RPMI7951 (cell line): ENCODE measurements around the gene GALNT10. TPM values are rescaled to one million over a fixed set of nuclear protein-coding genes. Genes with fewer than 3 reads are reported as not detected.
"Not testable (repeated sequence)": the region's sequence is repeated elsewhere in the genome, so short reads cannot be mapped to it uniquely, and the experiment has no call there.

Source experiments
- DNase-seq: peaks from one replicate; pipeline ENCODE4 v3.0.0-alpha.2; 2012; ENCODE audit warnings: low read depth
- total RNA-seq: library from RNA; depleted of rRNA; stranded (reverse); fragments of >200 nt; shearing (Covaris generic); gene quantifications from 2 replicates; pipeline ENCODE4 v1.2.3, GENCODE V29; 2014; rRNA removed

Gene GALNT10, protein sequence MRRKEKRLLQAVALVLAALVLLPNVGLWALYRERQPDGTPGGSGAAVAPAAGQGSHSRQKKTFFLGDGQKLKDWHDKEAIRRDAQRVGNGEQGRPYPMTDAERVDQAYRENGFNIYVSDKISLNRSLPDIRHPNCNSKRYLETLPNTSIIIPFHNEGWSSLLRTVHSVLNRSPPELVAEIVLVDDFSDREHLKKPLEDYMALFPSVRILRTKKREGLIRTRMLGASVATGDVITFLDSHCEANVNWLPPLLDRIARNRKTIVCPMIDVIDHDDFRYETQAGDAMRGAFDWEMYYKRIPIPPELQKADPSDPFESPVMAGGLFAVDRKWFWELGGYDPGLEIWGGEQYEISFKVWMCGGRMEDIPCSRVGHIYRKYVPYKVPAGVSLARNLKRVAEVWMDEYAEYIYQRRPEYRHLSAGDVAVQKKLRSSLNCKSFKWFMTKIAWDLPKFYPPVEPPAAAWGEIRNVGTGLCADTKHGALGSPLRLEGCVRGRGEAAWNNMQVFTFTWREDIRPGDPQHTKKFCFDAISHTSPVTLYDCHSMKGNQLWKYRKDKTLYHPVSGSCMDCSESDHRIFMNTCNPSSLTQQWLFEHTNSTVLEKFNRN
- 26.4 and 27.9 TPM in 2 replicates for total RNA-seq

- peak; percentile 68 for DNase-seq
Measured at GRCh38 chr5:154190595-154191304, at the start of gene GALNT10. TSS of gene GALNT10 (plus strand) at chr5:154190733. CDS start at chr5:154190867, 134 bp downstream.

- DNase-seq: no peak
Measured at GRCh38 chr5:154141745-154142221, 48.8 kb upstream of the GALNT10 start.

- DNase-seq: no peak
Measured at GRCh38 chr5:154143211-154143641, 47.3 kb upstream of the GALNT10 start.

DNA sequence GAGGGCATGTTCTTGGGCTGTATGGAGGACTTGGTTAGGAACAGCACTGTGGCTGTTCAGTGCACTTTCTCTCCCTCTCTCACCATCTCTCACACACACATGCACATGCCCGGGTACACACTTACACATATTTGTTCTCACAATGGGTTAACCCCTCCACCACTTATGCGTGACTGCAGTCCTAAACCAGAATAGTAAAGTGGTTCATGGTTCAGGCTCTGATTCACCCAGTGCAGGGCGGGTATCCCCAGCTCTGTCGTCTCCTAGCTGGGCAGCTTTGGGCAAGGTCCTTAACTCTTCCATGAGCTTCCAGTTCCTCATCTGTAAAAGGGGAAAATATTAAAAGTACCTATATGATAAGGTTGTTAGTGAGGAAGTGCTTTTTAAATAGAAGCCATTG, 45.3 kb upstream of the GALNT10 start:
- DNase-seq: no peak

DNA sequence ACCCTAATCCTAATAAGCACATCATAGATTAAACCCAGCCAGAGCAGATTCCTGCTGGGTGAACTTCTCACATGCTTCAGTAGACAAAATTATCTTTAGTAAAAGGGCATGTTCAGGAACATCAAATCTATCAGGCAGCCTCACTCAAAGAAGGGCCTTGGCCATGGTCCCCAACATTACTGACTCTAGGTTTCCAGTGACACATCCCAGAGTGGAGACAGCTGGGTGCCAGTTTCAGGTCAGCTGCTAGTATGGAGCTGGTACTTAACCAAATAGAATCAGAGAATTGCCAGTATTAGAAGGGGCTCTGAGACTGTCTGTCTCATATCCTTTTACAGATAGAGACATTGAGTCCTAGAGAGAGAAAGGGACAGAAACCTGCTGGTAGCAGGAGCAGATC, 44.1 kb upstream of the GALNT10 start:
- no peak for DNase-seq

DNA sequence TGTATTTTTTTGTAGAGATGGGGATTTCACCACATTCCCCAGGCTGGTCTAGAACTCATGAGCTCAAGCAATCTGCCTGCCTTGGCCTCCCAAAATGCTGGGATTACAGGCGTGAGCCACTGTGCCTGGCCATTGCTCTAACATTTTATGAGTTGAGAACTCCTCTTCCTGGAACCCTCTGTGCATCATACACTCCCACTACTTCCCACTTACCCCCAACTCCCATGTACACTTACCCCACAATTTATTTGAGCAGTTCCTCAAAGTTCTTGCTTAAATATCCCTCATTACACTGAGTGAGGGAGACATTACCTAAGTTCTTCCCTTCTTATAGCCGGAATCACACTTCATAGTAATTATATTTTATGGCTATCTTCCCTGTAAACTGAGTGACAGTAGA, 42.9 kb upstream of the GALNT10 start:
- DNase-seq: no peak

DNA sequence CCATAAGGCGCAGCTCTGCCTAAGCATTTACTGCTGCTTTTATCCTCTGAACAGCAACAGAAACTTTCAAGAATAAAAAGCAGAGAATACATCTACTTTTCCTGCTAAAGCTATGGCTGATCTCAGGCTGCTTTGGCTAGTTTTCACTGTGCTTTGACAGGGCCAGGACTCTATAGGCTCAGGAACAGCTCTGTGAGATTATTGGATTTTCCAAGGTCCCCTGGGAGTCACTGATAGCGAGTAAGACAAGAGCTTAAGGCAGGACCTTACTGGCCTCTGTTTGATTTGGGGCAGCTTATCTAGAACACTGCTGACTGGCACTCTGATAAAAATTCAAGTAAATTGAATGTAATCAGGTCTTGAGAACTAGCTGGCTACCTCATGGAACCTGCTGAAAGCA, 40.1 kb upstream of the GALNT10 start:
- DNase-seq: not testable (repeated sequence)

- no peak for DNase-seq
Measured at GRCh38 chr5:154157483-154158378, 32.8 kb upstream of the GALNT10 start.

- DNase-seq: no peak
Measured at GRCh38 chr5:154158379-154158737, 32.2 kb upstream of the GALNT10 start.

DNA sequence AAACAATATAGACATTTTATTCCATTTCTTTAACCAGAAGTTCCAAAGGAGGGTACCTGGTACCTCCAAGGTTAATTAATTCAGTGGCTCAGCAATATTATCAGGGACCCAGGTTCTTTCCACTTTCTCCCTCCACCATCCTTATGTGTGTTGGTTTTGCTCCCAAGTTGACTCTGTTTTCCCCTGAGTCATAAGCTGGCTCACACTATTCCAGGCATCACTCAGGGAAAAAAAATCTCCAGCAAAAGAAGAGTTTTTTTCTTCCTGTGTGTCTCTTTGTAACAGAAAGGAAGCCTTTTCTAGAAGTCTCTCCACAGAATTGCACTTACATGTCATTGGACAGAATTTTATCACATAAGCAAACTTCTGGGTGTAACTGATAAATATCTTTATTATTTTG, 31.2 kb upstream of the GALNT10 start:
- no peak for DNase-seq

- DNase-seq: no peak
Measured at GRCh38 chr5:154162539-154163151, 27.9 kb upstream of the GALNT10 start.

DNA sequence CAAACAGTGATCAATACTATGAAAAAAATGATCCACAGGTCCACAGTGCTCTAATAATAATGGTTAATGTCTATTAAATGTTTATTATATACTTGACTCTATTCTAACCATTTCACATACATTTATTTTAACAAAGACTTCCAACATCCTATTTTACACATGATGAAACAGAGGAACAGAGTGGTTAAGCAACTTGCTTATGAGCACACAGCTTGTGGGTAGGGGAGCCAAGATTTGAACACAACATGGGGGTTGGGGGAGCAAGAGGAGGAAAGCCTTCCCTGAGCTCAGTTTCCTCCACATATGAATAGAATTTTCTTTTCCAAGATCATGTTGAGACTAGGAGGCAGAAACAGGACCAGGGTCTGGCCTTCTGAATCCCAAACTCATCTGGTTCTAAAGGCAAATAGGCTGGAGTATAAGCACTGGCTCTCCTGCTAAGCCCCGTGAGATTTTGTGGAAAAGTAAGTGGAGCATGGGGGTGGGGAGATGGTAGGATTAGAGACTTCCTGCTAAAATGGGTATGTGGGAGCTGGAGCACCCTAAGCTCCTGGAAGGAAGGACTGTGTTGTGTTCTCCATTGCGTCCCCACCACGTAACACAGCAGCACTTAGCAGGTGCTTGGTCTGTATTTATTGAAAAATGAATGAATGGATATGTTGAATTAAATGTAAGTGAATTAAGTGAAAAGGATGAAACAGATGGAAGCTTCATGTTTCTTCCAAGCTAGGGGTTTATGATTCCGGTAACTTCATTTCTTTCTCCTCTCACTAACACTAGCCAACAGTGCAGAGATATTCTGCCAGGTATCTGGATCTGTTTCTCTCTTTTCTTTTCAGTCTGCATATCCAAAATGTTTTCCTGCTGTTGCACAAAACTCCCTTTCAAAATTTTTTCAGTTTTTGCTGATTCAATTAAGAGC, 26.9 kb upstream of the GALNT10 start:
- DNase-seq: no peak

- no peak for DNase-seq
Measured at GRCh38 chr5:154164249-154164581, 26.3 kb upstream of the GALNT10 start.

DNA sequence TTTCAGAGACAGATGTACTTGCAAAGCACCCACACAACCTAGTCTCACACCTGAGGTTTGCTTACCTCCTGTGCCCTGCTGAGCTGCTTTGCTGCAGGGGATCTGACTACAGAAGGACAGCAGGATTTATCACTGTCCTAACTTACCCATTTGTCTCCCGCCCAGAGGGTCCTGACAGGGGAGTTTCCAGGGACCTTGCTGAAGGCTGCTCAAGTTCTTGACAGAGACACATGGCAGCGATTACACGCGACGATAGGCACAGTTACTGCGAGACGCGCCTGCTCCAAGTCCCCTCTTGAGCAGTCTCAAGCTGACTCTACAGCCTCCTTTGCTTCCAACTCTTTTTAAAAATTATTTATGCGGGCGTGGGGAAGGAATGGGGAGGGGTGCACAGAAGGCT, 24.6 kb upstream of the GALNT10 start:
- DNase-seq: no peak

DNA sequence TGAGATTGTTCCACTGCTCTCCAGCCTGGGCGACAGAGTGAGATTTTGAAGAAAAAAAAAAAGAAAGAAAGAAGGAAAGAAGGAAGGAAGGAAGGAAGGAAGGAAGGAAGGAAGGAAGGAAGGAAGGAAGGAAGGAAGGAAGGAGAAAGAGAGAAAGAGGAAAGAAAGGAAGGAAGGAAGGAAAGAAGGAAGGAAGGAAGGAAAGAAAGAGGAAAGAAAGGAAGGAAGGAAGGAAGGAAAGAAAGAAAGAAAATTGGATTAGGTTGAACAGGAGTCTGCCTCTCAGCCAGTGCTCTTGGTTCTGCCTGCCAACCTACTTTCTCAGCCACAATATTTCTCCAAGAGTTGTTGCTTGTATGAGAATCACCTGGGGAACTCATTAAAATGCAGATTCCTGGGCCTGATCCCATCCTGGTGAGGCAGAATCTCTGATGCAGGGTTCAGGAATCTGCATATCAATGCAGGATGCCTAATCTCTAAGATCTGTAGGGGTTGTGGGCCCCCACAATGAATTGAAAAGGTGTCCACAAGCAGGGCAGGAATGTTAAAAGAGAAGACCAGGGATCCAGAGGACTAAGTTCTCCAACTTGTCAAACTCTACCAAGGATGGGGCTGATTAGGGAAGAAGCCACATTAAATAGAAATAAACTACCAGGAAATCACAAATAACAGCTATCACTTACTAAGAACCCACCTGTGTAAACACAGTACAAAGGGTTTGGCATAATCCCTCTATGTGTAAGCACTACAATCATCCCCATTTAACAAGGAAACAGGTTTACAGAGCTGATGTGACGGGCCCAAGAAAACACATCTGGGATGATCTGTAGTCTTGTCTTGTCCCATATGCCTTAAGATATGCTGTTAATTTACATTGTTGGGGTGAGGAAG, 23.4 kb upstream of the GALNT10 start:
- no peak for DNase-seq

- DNase-seq: no peak
Measured at GRCh38 chr5:154168395-154168794, 22.1 kb upstream of the GALNT10 start.

- DNase-seq: no peak
Measured at GRCh38 chr5:154172785-154173184, 17.7 kb upstream of the GALNT10 start.

- no peak for DNase-seq
Measured at GRCh38 chr5:154174091-154174490, 16.4 kb upstream of the GALNT10 start.

- DNase-seq: peak; percentile 30
Measured at GRCh38 chr5:154176181-154176580, 14.4 kb upstream of the GALNT10 start.
